HEK293 (cell line): ENCODE measurements around the gene RPGR.

Experiments used
- CTCF ChIA-PET: fragments of 350-600 bp; formaldehyde crosslinking; extraction: SDS; loops from one replicate; lab custom pipeline; 2021; ENCODE audit warnings: antibody characterized with exemption; lab: Yijun Ruan, JAX
- POLR2A ChIA-PET: fragments of 300-600 bp; formaldehyde crosslinking; extraction: SDS; loops from one replicate; lab custom pipeline; 2020; ENCODE audit warnings: antibody characterized with exemption, inconsistent platforms; lab: Yijun Ruan, JAX
- H3K27ac ChIP-seq: fragments of 200-500 bp; sonication (Bioruptor generic); 2 replicates; pipeline ENCODE4 v1.5.1; 2014; ENCODE audit warnings: low read depth, low read length, control low read depth, inconsistent platforms; ENCODE audit errors: extremely low read depth
- H3K36me3 ChIP-seq, 2 experiments: fragments of 200-500 bp in 1 of 2; sonication (Bioruptor generic) in 1 of 2; 1 replicate in 1 of 2; 2 replicates in 1 of 2; pipeline ENCODE4 v1.5.1; 2014 to 2017; ENCODE audit warnings: inconsistent platforms in 2 of 2, low read length in 2 of 2; ENCODE audit not compliant: control insufficient read depth in 2 of 2, insufficient read depth in 1 of 2
- H3K4me1 ChIP-seq: fragments of 200-500 bp; sonication (Bioruptor generic); 2 replicates; pipeline ENCODE4 v1.5.1; 2014; ENCODE audit warnings: mild to moderate bottlenecking, low read length, inconsistent platforms; ENCODE audit not compliant: control insufficient read depth, insufficient read depth
- H3K4me3 ChIP-seq: 2 replicates; pipeline ENCODE4 v1.5.1; 2011; ENCODE audit warnings: low read depth, mild to moderate bottlenecking, control low read depth, low read length, moderate library complexity
- H3K9me3 ChIP-seq: fragments of 200-500 bp; sonication (Bioruptor generic); 2 replicates; pipeline ENCODE4 v1.5.1; 2014; ENCODE audit warnings: low read depth, low read length, inconsistent platforms; ENCODE audit not compliant: control insufficient read depth, insufficient read depth
- FEZF1 ChIP-seq: fragments of 450-650 bp; formaldehyde crosslinking; IDR thresholded peaks from 2 replicates; pipeline ENCODE4 v1.5.1; 2016; ENCODE audit warnings: missing biosample characterization, missing genetic modification characterization
- GLI4 ChIP-seq: fragments of 450-650 bp; formaldehyde crosslinking; IDR thresholded peaks from 2 replicates; pipeline ENCODE4 v1.5.1; 2016; ENCODE audit warnings: missing biosample characterization, missing genetic modification characterization
- HOXC10 ChIP-seq: sonication (generic); formaldehyde crosslinking; IDR thresholded peaks from 2 replicates; pipeline ENCODE4 v1.8.1; 2023; ENCODE audit warnings: mild to moderate bottlenecking, missing genetic modification reagents
- MZF1 ChIP-seq: fragments of 450-650 bp; formaldehyde crosslinking; IDR thresholded peaks from 2 replicates; pipeline ENCODE4 v1.5.1; 2017; ENCODE audit warnings: missing biosample characterization, missing genetic modification characterization, borderline replicate concordance
- PBX3 ChIP-seq: sonication (generic); formaldehyde crosslinking; IDR thresholded peaks from 2 replicates; pipeline ENCODE4 v1.8.1; 2022; ENCODE audit warnings: mild to moderate bottlenecking, moderate library complexity, missing genetic modification reagents
- YY1 ChIP-seq: fragments of 450-650 bp; formaldehyde crosslinking; IDR thresholded peaks from 2 replicates; pipeline ENCODE4 v1.5.1; 2018; ENCODE audit warnings: missing biosample characterization, missing genetic modification characterization
- ZFP37 ChIP-seq: fragments of 450-650 bp; formaldehyde crosslinking; IDR thresholded peaks from 2 replicates; pipeline ENCODE4 v1.5.1; 2016; ENCODE audit warnings: missing biosample characterization, missing genetic modification characterization
- ZNF121 ChIP-seq: fragments of 450-650 bp; formaldehyde crosslinking; IDR thresholded peaks from 2 replicates; pipeline ENCODE4 v1.5.1; 2016; ENCODE audit warnings: missing biosample characterization, missing genetic modification characterization
- ZNF146 ChIP-seq: fragments of 450-650 bp; formaldehyde crosslinking; IDR thresholded peaks from 2 replicates; pipeline ENCODE4 v1.5.1; 2016; ENCODE audit warnings: missing biosample characterization, missing genetic modification characterization
- ZNF24 ChIP-seq: fragments of 450-650 bp; formaldehyde crosslinking; IDR thresholded peaks from 2 replicates; pipeline ENCODE4 v1.5.1; 2016; ENCODE audit warnings: missing biosample characterization, missing genetic modification characterization
- ZNF404 ChIP-seq: fragments of 450-650 bp; formaldehyde crosslinking; IDR thresholded peaks from 2 replicates; pipeline ENCODE4 v1.5.1; 2017; ENCODE audit warnings: missing biosample characterization, missing genetic modification characterization
- ZNF558 ChIP-seq: fragments of 450-650 bp; formaldehyde crosslinking; IDR thresholded peaks from 2 replicates; pipeline ENCODE4 v1.5.1; 2016; ENCODE audit warnings: missing biosample characterization, missing genetic modification characterization
- ZNF585B ChIP-seq: fragments of 450-650 bp; formaldehyde crosslinking; IDR thresholded peaks from 2 replicates; pipeline ENCODE4 v1.5.1; 2016; ENCODE audit warnings: missing biosample characterization, missing genetic modification characterization
- ZNF629 ChIP-seq: fragments of 450-650 bp; formaldehyde crosslinking; IDR thresholded peaks from 2 replicates; pipeline ENCODE4 v1.5.1; 2017; ENCODE audit warnings: missing biosample characterization, missing genetic modification characterization
- ZNF670 ChIP-seq: fragments of 450-650 bp; formaldehyde crosslinking; IDR thresholded peaks from 2 replicates; pipeline ENCODE4 v1.5.1; 2016; ENCODE audit warnings: missing biosample characterization, missing genetic modification characterization, low read depth
- ZNF677 ChIP-seq: fragments of 450-650 bp; IDR thresholded peaks from 2 replicates; pipeline ENCODE4 v1.5.0; 2018; ENCODE audit warnings: missing biosample characterization, mild to moderate bottlenecking, missing genetic modification characterization, moderate library complexity
- ZNF76 ChIP-seq: fragments of 450-650 bp; formaldehyde crosslinking; IDR thresholded peaks from 2 replicates; pipeline ENCODE4; 2016; ENCODE audit warnings: low read depth, missing biosample characterization, missing genetic modification characterization, borderline replicate concordance
- ZNF768 ChIP-seq: fragments of 450-650 bp; formaldehyde crosslinking; IDR thresholded peaks from 2 replicates; pipeline ENCODE4 v1.5.1; 2018; ENCODE audit warnings: missing biosample characterization, mild to moderate bottlenecking, missing genetic modification characterization
- ZNF785 ChIP-seq: fragments of 450-650 bp; formaldehyde crosslinking; IDR thresholded peaks from 2 replicates; pipeline ENCODE4 v1.5.1; 2016; ENCODE audit warnings: missing biosample characterization, missing genetic modification characterization
- ZNF792 ChIP-seq: fragments of 450-650 bp; formaldehyde crosslinking; IDR thresholded peaks from 2 replicates; pipeline ENCODE4 v1.5.1; 2016; ENCODE audit warnings: missing biosample characterization, missing genetic modification characterization
- ZNF837 ChIP-seq: fragments of 450-650 bp; formaldehyde crosslinking; IDR thresholded peaks from 2 replicates; pipeline ENCODE4 v1.5.1; 2016; ENCODE audit warnings: missing biosample characterization, missing genetic modification characterization
- ZSCAN30 ChIP-seq: fragments of 450-650 bp; IDR thresholded peaks from 2 replicates; pipeline ENCODE4 v1.5.1; 2018; ENCODE audit warnings: missing biosample characterization, mild to moderate bottlenecking, missing genetic modification characterization, moderate library complexity
- TF ChIP-seq, protein P1 (sequence below): fragments of 450-650 bp; formaldehyde crosslinking; IDR thresholded peaks from 2 replicates; pipeline ENCODE4 v1.5.1; 2017; ENCODE audit warnings: missing biosample characterization, missing genetic modification characterization
- TF ChIP-seq, protein P2 (sequence below): fragments of 450-650 bp; formaldehyde crosslinking; IDR thresholded peaks from 2 replicates; pipeline ENCODE4 v1.5.1; 2016; ENCODE audit warnings: missing biosample characterization, missing genetic modification characterization
- TF ChIP-seq, protein P3 (sequence below): fragments of 450-650 bp; formaldehyde crosslinking; IDR thresholded peaks from 2 replicates; pipeline ENCODE4 v1.5.1; 2016; ENCODE audit warnings: missing biosample characterization, missing genetic modification characterization
- TF ChIP-seq, protein P4 (sequence below): fragments of 450-650 bp; formaldehyde crosslinking; IDR thresholded peaks from 2 replicates; pipeline ENCODE4 v1.5.1; 2016; ENCODE audit warnings: missing biosample characterization, missing genetic modification characterization

RPGR gene, protein sequence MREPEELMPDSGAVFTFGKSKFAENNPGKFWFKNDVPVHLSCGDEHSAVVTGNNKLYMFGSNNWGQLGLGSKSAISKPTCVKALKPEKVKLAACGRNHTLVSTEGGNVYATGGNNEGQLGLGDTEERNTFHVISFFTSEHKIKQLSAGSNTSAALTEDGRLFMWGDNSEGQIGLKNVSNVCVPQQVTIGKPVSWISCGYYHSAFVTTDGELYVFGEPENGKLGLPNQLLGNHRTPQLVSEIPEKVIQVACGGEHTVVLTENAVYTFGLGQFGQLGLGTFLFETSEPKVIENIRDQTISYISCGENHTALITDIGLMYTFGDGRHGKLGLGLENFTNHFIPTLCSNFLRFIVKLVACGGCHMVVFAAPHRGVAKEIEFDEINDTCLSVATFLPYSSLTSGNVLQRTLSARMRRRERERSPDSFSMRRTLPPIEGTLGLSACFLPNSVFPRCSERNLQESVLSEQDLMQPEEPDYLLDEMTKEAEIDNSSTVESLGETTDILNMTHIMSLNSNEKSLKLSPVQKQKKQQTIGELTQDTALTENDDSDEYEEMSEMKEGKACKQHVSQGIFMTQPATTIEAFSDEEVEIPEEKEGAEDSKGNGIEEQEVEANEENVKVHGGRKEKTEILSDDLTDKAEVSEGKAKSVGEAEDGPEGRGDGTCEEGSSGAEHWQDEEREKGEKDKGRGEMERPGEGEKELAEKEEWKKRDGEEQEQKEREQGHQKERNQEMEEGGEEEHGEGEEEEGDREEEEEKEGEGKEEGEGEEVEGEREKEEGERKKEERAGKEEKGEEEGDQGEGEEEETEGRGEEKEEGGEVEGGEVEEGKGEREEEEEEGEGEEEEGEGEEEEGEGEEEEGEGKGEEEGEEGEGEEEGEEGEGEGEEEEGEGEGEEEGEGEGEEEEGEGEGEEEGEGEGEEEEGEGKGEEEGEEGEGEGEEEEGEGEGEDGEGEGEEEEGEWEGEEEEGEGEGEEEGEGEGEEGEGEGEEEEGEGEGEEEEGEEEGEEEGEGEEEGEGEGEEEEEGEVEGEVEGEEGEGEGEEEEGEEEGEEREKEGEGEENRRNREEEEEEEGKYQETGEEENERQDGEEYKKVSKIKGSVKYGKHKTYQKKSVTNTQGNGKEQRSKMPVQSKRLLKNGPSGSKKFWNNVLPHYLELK

DNA sequence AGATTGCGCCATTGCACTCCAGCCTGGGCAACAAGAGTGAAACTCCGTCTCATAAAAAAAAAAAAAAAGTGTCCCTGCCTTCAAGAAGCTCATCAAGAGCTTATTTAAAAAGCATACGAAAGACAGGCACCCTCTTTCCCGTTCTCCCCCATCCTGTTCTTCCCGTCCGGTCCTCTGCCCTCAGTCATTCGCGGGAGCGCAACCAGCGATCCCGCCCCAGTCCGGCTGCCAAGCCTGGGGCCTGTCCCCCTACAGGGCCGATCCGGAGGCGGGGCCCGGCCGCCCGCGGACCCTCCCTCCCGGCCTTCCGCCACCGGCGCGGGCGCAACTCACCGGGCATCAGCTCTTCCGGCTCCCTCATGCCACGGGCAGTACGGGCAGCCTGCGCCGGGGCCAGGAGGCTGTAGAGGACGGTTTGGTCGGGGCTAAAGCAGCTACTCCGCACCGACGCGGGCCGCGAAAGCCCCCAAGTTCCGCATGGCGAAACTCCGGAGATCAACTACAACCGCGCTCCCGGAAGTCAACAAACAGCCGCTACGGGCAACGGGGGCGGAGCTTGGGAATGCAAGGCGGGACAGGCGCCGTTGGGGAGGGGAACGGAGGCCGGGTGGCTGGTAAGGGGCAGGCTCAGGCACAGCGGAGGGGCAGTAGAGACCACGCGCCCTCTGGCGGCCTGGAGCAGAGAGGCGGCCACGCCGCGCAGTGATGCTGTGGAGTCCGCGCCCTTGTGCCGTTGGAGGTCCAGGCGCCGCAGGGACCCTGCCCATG lies at the start of gene RPGR:
Gene RPGR (minus strand): TSS at position 503 of the 768 bp plus-strand sequence. CDS start 142 bp downstream, at position 361.
- CTCF ChIA-PET = interaction anchor here (0.6 to 3.0 kb wide), 28 partner anchors 8 to 522 kb away, joined by 3 to 25 read pairs (median 4); partner anchors contain the start of gene SRPX
- H3K4me3 ChIP-seq = peak within 1 kb of the TSS; percentile 80
- H3K27ac ChIP-seq = peak within 1 kb of the TSS; percentile 47
- POLR2A ChIA-PET = interaction anchor here (1.0 to 1.2 kb wide), 2 partner anchors 10 to 49 kb away, joined by 3 to 5 read pairs; no protein-coding TSS in a partner anchor
- no peaks in the 10 kb centered on the region for H3K9me3 ChIP-seq
- no peaks in the 10 kb centered on the region for H3K36me3 ChIP-seq
- no peaks in the 10 kb centered on the region; the same call in 1 of the 2 replicates for H3K4me1 ChIP-seq
- TF ChIP-seq ZNF24 (tag by site-specific recombination) (no peak), ZNF146 (tag by site-specific recombination) (no peak), ZNF768 (tag by site-specific recombination) (no peak), ZNF837 (tag by site-specific recombination) (no peak), ZFP37 (tag by site-specific recombination) (0 out of 2 replicates have a peak, but pooled peaks have one; percentile 9), ZNF670 (tag by site-specific recombination) (no peak), ZNF558 (no peak), FEZF1 (no peak), ZNF629 (tag by site-specific recombination) (0 out of 2 replicates have a peak, but pooled peaks have one; percentile 61), GLI4 (tag by site-specific recombination) (no peak; the same call in 1 of the 2 replicates), ZNF585B (tag by site-specific recombination) (no peak), ZNF404 (tag by site-specific recombination) (no peak), ZNF76 (tag by site-specific recombination) (no peak), ZNF121 (tag by site-specific recombination) (no peak), YY1 (tag by site-specific recombination) (no peak), HOXC10 (CRISPR knock-in tag) (no peak), ZNF785 (no peak), ZSCAN30 (tag by site-specific recombination) (0 out of 2 replicates have a peak, but pooled peaks have one; percentile 14), PBX3 (peak; percentile 82), ZNF677 (tag by site-specific recombination) (no peak), MZF1 (tag by site-specific recombination) (no peak), ZNF792 (no peak)
- TF ChIP-seq, protein P1, sequence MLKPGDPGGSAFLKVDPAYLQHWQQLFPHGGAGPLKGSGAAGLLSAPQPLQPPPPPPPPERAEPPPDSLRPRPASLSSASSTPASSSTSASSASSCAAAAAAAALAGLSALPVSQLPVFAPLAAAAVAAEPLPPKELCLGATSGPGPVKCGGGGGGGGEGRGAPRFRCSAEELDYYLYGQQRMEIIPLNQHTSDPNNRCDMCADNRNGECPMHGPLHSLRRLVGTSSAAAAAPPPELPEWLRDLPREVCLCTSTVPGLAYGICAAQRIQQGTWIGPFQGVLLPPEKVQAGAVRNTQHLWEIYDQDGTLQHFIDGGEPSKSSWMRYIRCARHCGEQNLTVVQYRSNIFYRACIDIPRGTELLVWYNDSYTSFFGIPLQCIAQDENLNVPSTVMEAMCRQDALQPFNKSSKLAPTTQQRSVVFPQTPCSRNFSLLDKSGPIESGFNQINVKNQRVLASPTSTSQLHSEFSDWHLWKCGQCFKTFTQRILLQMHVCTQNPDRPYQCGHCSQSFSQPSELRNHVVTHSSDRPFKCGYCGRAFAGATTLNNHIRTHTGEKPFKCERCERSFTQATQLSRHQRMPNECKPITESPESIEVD (tag by site-specific recombination) = no peak
- TF ChIP-seq, protein P2, sequence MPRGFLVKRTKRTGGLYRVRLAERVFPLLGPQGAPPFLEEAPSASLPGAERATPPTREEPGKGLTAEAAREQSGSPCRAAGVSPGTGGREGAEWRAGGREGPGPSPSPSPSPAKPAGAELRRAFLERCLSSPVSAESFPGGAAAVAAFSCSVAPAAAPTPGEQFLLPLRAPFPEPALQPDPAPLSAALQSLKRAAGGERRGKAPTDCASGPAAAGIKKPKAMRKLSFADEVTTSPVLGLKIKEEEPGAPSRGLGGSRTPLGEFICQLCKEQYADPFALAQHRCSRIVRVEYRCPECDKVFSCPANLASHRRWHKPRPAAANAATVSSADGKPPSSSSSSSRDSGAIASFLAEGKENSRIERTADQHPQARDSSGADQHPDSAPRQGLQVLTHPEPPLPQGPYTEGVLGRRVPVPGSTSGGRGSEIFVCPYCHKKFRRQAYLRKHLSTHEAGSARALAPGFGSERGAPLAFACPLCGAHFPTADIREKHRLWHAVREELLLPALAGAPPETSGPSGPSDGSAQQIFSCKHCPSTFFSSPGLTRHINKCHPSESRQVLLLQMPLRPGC (tag by site-specific recombination) = 0 out of 2 replicates have a peak, but pooled peaks have one; percentile 12
- TF ChIP-seq, protein P3, sequence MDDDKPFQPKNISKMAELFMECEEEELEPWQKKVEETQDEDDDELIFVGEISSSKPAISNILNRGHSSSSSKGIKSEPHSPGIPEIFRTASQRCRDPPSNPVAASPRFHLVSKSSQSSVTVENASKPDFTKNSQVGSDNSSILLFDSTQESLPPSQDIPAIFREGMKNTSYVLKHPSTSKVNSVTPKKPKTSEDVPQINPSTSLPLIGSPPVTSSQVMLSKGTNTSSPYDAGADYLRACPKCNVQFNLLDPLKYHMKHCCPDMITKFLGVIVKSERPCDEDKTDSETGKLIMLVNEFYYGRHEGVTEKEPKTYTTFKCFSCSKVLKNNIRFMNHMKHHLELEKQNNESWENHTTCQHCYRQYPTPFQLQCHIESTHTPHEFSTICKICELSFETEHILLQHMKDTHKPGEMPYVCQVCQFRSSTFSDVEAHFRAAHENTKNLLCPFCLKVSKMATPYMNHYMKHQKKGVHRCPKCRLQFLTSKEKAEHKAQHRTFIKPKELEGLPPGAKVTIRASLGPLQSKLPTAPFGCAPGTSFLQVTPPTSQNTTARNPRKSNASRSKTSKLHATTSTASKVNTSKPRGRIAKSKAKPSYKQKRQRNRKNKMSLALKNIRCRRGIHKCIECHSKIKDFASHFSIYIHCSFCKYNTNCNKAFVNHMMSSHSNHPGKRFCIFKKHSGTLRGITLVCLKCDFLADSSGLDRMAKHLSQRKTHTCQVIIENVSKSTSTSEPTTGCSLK = no peak
- TF ChIP-seq, protein P4, sequence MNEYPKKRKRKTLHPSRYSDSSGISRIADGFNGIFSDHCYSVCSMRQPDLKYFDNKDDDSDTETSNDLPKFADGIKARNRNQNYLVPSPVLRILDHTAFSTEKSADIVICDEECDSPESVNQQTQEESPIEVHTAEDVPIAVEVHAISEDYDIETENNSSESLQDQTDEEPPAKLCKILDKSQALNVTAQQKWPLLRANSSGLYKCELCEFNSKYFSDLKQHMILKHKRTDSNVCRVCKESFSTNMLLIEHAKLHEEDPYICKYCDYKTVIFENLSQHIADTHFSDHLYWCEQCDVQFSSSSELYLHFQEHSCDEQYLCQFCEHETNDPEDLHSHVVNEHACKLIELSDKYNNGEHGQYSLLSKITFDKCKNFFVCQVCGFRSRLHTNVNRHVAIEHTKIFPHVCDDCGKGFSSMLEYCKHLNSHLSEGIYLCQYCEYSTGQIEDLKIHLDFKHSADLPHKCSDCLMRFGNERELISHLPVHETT (tag by site-specific recombination) = no peak
